ENCODE measurements around the gene IL12RB2. TPM values are rescaled to one million over a fixed set of nuclear protein-coding genes. Genes with fewer than 3 reads are reported as not detected.

IL12RB2 gene, protein sequence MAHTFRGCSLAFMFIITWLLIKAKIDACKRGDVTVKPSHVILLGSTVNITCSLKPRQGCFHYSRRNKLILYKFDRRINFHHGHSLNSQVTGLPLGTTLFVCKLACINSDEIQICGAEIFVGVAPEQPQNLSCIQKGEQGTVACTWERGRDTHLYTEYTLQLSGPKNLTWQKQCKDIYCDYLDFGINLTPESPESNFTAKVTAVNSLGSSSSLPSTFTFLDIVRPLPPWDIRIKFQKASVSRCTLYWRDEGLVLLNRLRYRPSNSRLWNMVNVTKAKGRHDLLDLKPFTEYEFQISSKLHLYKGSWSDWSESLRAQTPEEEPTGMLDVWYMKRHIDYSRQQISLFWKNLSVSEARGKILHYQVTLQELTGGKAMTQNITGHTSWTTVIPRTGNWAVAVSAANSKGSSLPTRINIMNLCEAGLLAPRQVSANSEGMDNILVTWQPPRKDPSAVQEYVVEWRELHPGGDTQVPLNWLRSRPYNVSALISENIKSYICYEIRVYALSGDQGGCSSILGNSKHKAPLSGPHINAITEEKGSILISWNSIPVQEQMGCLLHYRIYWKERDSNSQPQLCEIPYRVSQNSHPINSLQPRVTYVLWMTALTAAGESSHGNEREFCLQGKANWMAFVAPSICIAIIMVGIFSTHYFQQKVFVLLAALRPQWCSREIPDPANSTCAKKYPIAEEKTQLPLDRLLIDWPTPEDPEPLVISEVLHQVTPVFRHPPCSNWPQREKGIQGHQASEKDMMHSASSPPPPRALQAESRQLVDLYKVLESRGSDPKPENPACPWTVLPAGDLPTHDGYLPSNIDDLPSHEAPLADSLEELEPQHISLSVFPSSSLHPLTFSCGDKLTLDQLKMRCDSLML
- total RNA-seq: 0.20 TPM in 1 of 2 replicates, not detected in the other

DNA sequence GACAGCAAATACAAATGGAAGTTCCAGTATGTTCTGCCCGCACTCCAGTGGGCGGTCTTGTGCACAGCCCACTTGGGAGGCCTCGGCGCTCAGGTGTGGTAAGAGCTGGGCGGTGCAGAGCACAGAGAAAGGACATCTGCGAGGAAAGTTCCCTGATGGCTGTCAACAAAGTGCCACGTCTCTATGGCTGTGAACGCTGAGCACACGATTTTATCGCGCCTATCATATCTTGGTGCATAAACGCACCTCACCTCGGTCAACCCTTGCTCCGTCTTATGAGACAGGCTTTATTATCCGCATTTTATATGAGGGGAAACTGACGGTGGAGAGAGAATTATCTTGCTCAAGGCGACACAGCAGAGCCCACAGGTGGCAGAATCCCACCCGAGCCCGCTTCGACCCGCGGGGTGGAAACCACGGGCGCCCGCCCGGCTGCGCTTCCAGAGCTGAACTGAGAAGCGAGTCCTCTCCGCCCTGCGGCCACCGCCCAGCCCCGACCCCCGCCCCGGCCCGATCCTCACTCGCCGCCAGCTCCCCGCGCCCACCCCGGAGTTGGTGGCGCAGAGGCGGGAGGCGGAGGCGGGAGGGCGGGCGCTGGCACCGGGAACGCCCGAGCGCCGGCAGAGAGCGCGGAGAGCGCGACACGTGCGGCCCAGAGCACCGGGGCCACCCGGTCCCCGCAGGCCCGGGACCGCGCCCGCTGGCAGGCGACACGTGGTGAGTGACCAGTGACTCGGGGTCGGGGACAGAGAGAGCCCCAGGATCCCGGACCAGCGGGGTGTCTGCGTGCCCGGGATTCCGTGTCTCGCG is at the start of gene IL12RB2:
Gene IL12RB2 (plus strand): TSS at position 623 of the 810 bp plus-strand sequence. CDS start 12,496 bp downstream, outside the sequence.

DNA sequence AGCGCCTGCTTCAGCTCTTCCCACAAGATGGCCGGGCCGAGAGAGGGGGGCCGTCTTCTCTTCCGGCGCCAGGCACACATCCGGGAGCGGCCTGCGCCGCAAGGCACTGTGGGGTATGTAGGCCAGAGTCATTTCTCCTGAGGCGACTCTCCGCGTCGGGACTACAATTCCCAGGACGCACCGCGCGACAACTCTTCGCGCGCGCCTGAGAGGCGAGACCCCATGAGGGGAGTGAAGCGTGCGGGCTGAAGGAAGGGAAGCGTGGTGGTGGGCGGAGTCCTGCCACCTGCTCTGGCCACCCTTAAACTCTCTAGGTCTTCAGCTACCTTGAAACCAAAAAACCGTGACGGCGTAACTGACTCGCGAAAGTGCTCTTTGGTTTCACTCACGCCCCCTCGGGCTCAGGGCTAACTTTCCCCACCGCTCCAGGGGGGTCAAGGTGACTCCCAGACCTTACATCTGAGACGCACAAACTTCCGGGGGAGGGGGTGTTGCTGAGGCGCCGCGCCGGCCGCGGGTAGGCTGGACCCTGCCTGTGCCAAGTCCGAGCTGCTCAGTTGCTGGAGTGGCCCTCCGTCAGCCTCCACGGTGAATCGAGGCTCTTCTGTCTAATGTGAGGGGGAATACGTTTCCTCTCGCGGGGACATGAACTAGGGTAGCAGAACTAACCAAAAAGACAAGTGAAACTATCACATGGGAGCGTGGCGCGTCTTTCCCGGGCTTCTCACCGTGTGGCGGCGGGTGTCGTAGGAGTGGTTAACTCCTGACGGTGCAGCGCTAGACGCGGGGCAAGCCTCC is 122.9 kb downstream of the IL12RB2 start, which contains the start of gene SERBP1:
Gene SERBP1 (minus strand): TSS at position 45 of the 798 bp plus-strand sequence. CDS start 102 bp downstream, outside the sequence.

Small RNAs within 50 kb of the gene (small RNA-seq; reads per million reads assigned to genes)
- gene RNU4ATAC4P (not detected), gene RNU6-387P (0.14 reads per million)

Other genes with a start within 250 kb of the IL12RB2 start
- not detected in 2 replicates for gene C1orf141, start 172.9 kb upstream of the IL12RB2 start, total RNA-seq
- gene IL23R, start 141.4 kb upstream of the IL12RB2 start, total RNA-seq: not detected in 2 replicates
- gene SERBP1, start 122.5 kb downstream of the IL12RB2 start, total RNA-seq: 189 and 230 TPM in 2 replicates